Liver (tissue), 9 donors: ENCODE results near the gene LPP. TPM values are rescaled to one million over a fixed set of nuclear protein-coding genes. Genes with fewer than 3 reads are reported as not detected.

Experiments
- DNase-seq: peaks from one replicate; pipeline ENCODE4 v3.0.0-alpha.2; 2017; ENCODE audit warnings: low spot score
- H3K27ac ChIP-seq, 2 donors: one replicate each; pipeline ENCODE4 v1.7.0; 2013; ENCODE audit warnings: inconsistent platforms in 2 of 2, low read length in 2 of 2, control low read depth in 1 of 2, low read depth in 1 of 2, mild to moderate bottlenecking in 1 of 2
- H3K27me3 ChIP-seq, 4 donors: one replicate each; pipeline versions ENCODE4 v1.6.1 to v1.7.0; 2013; ENCODE audit warnings: low read length in 3 of 4, inconsistent platforms in 1 of 4, mild to moderate bottlenecking in 1 of 4, moderate library complexity in 1 of 4; ENCODE audit not compliant: control insufficient read depth in 4 of 4, insufficient read depth in 4 of 4
- H3K36me3 ChIP-seq, 4 donors: one replicate each; pipeline versions ENCODE4 v1.6.1 to v1.7.0; 2013; ENCODE audit warnings: low read length in 3 of 4, mild to moderate bottlenecking in 3 of 4, low read depth in 1 of 4, moderate library complexity in 1 of 4; ENCODE audit not compliant: control insufficient read depth in 4 of 4, insufficient read depth in 3 of 4
- H3K4me1 ChIP-seq, 4 donors: one replicate each; pipeline versions ENCODE4 v1.6.1 to v1.7.0; 2013; ENCODE audit warnings: low read length in 3 of 4, mild to moderate bottlenecking in 3 of 4, moderate library complexity in 1 of 4; ENCODE audit not compliant: control insufficient read depth in 4 of 4, insufficient read depth in 4 of 4
- H3K4me3 ChIP-seq, 3 donors: one replicate each; pipeline versions ENCODE4 v1.6.1 to v1.7.0; 2013; ENCODE audit warnings: low read length in 3 of 3, control low read depth in 1 of 3, low read depth in 1 of 3, mild to moderate bottlenecking in 1 of 3
- H3K9ac ChIP-seq, 2 donors: one replicate each; pipeline ENCODE4 v1.7.0; 2013; ENCODE audit warnings: low read length in 2 of 2, mild to moderate bottlenecking in 2 of 2, moderate library complexity in 2 of 2, control low read depth in 1 of 2, low read depth in 1 of 2
- H3K9me3 ChIP-seq, 4 donors: one replicate each; pipeline versions ENCODE4 v1.6.1 to v1.7.0; 2013; ENCODE audit warnings: low read length in 3 of 4; ENCODE audit not compliant: control insufficient read depth in 4 of 4
- ATF3 ChIP-seq: IDR thresholded peaks from 2 replicates; pipeline ENCODE4 v1.6.1; 2016; ENCODE audit warnings: antibody characterized with exemption
- CTCF ChIP-seq: fragments of 150-350 bp; IDR thresholded peaks from 2 replicates; pipeline ENCODE4 v1.5.1; 2017; ENCODE audit warnings: improper control_type of control experiment, low read depth, low read length; ENCODE audit not compliant: missing input control
- FOXA1 ChIP-seq: IDR thresholded peaks from 2 replicates; pipeline ENCODE4 v1.6.1; 2016; ENCODE audit warnings: antibody characterized with exemption
- FOXA2 ChIP-seq: IDR thresholded peaks from 2 replicates; pipeline ENCODE4 v1.6.1; 2016; ENCODE audit warnings: antibody characterized with exemption
- HNF4A ChIP-seq, 2 donors: conservative IDR thresholded peaks; 2 replicates each; pipeline ENCODE4 v1.6.1; 2016; ENCODE audit warnings: antibody characterized with exemption in 2 of 2, mild to moderate bottlenecking in 2 of 2
- HNF4G ChIP-seq: IDR thresholded peaks from 2 replicates; pipeline ENCODE4 v1.6.1; 2016; ENCODE audit warnings: antibody characterized with exemption
- JUND ChIP-seq, 2 donors: IDR thresholded peaks; 2 replicates each; pipeline ENCODE4 v1.6.1; 2016; ENCODE audit warnings: antibody characterized with exemption in 2 of 2
- MAX ChIP-seq: IDR thresholded peaks from 2 replicates; pipeline ENCODE4 v1.6.1; 2016; ENCODE audit warnings: antibody characterized with exemption
- NR2F2 ChIP-seq: IDR thresholded peaks from 2 replicates; pipeline ENCODE4 v1.6.1; 2016; ENCODE audit warnings: antibody characterized with exemption
- REST ChIP-seq: IDR thresholded peaks from 2 replicates; pipeline ENCODE4 v1.6.1; 2016; ENCODE audit warnings: antibody characterized with exemption, mild to moderate bottlenecking
- RXRA ChIP-seq, 2 donors: IDR thresholded peaks; 2 replicates each; pipeline ENCODE4 v1.6.1; 2017 to 2018; ENCODE audit warnings: antibody characterized with exemption in 2 of 2, mild to moderate bottlenecking in 1 of 2
- SP1 ChIP-seq: IDR thresholded peaks from 2 replicates; pipeline ENCODE4 v1.6.1; 2018; ENCODE audit warnings: antibody characterized with exemption, mild to moderate bottlenecking
- TAF1 ChIP-seq: conservative IDR thresholded peaks from 2 replicates; pipeline ENCODE4 v1.6.1; 2016; ENCODE audit warnings: antibody characterized with exemption, mild to moderate bottlenecking
- YY1 ChIP-seq: IDR thresholded peaks from 2 replicates; pipeline ENCODE4 v1.6.1; 2016; ENCODE audit warnings: antibody characterized with exemption, mild to moderate bottlenecking
- WGBS: extraction: QIAGEN DNeasy Blood & Tissue Kit; methylation state at CpG from one replicate; pipeline ENCODE4 v1.1.7; 2013; 5-methylcytosine and 5-hydroxymethylcytosine counted together
- polyA plus RNA-seq, 2 donors: library from polyadenylated mRNA; stranded (reverse) in 1 of 2; unstranded in 1 of 2; fragments of 200-250 nt in 1 of 2; fragments of >200 nt in 1 of 2; fragmentation: Nextera tagmentation in 1 of 2; extraction: Ambion mirVana in 1 of 2; gene quantifications; one replicate each; pipeline versions ENCODE4 v1.2.1 to v1.2.3, GENCODE V29; 2013 to 2015
- total RNA-seq, 2 donors: library from RNA; depleted of rRNA; stranded (reverse); fragments of >200 nt; gene quantifications; one replicate each; pipeline ENCODE4 v1.2.3, GENCODE V29; 2014
- donor health status: healthy.
- donor health status: healthy.
- donor health status: healthy.
- donor health status: healthy.
- donor health status: healthy.

Gene LPP
- total and polyA plus RNA-seq, 4 donors = 3.3 to 53.7 (median 28.2) TPM

- peaks cover 0 to 12% (median 5%) of the 10 kb centered on the region in 4 donors for H3K4me1 ChIP-seq
- no peak for DNase-seq
- 88% methylated on average over 3 of the region's 3 CpGs for WGBS
- peaks cover 0 to 3% (median 0%) of the 10 kb centered on the region in 4 donors for H3K36me3 ChIP-seq
- H3K9me3 ChIP-seq = no peaks in the 10 kb centered on the region
- no peak overlapping the region for H3K4me3 ChIP-seq
- TF ChIP-seq NR2F2 = no peak
- no peak for TF ChIP-seq RXRA (IDR thresholded peaks at IDR 0.05)
- no peak for TF ChIP-seq YY1
- TF ChIP-seq TAF1 = no peak
- TF ChIP-seq FOXA2 = no peak
- TF ChIP-seq ATF3 = no peak
- TF ChIP-seq MAX = no peak
- TF ChIP-seq FOXA1 = no peak
- no peak overlapping the region for H3K27ac ChIP-seq
- no peaks in the 10 kb centered on the region for H3K27me3 ChIP-seq
- no peak overlapping the region for H3K9ac ChIP-seq
Measured at GRCh38 chr3:188242436-188243123, 88.6 kb downstream of the LPP start.

- H3K36me3 ChIP-seq = peaks cover 0 to 3% (median 0%) of the 10 kb centered on the region in 4 donors
- H3K9ac ChIP-seq = no peak overlapping the region
- TF ChIP-seq SP1 (no peak), RXRA (IDR thresholded peaks at IDR 0.05) (no peak)
- WGBS = 94% methylated on average over 9 of the region's 9 CpGs
- H3K27ac ChIP-seq = no peak overlapping the region
- DNase-seq = no peak
- peaks cover 0 to 9% (median 5%) of the 10 kb centered on the region in 4 donors for H3K4me1 ChIP-seq
- no peak overlapping the region for H3K4me3 ChIP-seq
- no peaks in the 10 kb centered on the region for H3K27me3 ChIP-seq
- no peaks in the 10 kb centered on the region for H3K9me3 ChIP-seq
Measured at GRCh38 chr3:188243124-188243795, 89.3 kb downstream of the LPP start.

GRCh38 chr3:188244395-188244861, 90.5 kb downstream of the LPP start:
- no peak overlapping the region for H3K27ac ChIP-seq

GRCh38 chr3:188246905-188247304, 92.9 kb downstream of the LPP start:
- H3K27me3 ChIP-seq = no peaks in the 10 kb centered on the region
- H3K9me3 ChIP-seq = no peaks in the 10 kb centered on the region
- H3K9ac ChIP-seq = no peak overlapping the region
- H3K36me3 ChIP-seq = no peaks in the 10 kb centered on the region
- no peak overlapping the region for H3K27ac ChIP-seq
- no peak for DNase-seq
- H3K4me3 ChIP-seq = no peak overlapping the region
- 97% methylated on average over 2 of the region's 2 CpGs for WGBS
- H3K4me1 ChIP-seq = no peaks in the 10 kb centered on the region
- TF ChIP-seq REST (no peak), CTCF (no peak), JUND (IDR thresholded peaks at IDR 0.05) (no peak), FOXA1 (no peak), ATF3 (no peak), MAX (no peak), HNF4G (no peak), TAF1 (no peak), HNF4A (conservative IDR thresholded peaks at IDR 0.05) (no peak), FOXA2 (no peak)

More at GRCh38 chr3:188244395-188244861, 90.5 kb downstream of the LPP start:
- Histone ChIP-seq H3K4me1 (peaks cover 0 to 6% (median 3%) of the 10 kb centered on the region in 4 donors), H3K9ac (no peak overlapping the region), H3K9me3 (no peaks in the 10 kb centered on the region), H3K36me3 (no peaks in the 10 kb centered on the region), H3K27me3 (no peaks in the 10 kb centered on the region), H3K4me3 (no peak overlapping the region)
- no peak for DNase-seq
- TF ChIP-seq HNF4A (conservative IDR thresholded peaks at IDR 0.05) = no peak
- 94% methylated on average over 2 of the region's 2 CpGs for WGBS
